ENCODE measurements around the gene DENND5B. TPM values are rescaled to one million over a fixed set of nuclear protein-coding genes. Genes with fewer than 3 reads are reported as not detected.

DENND5B gene
- total and polyA plus RNA-seq, 10 of the 15 experiments (the other 5 are each of a cell fraction or from before 2014, with no cell fraction given) = 0.39 to 32.5 (median 20.6) TPM

GRCh38 chr12:31390991-31391390, 199.9 kb downstream of the DENND5B start:
- ChIA-PET POLR2A (no interaction called here), RAD21 (ENCODE audit: unreplicated experiment) (no interaction called here), SMC1A (ENCODE audit: uncharacterized antibody, unreplicated experiment) (interaction anchor here (0.6 kb wide), 1 partner anchor 10 kb away, joined by 3 read pairs; no protein-coding TSS in a partner anchor), CTCF (interaction anchor here (1.2 to 3.2 kb wide), 2 partner anchors 12 to 119 kb away, joined by 3 to 13 read pairs; no protein-coding TSS in a partner anchor)
- BruUV-seq (replicated peaks) = no TSS peak
- Histone ChIP-seq H3K4me2 (ENCODE audit: control insufficient read depth, insufficient read depth) (no peak overlapping the region), H3K4me1 (ENCODE audit: control insufficient read depth, insufficient read depth, low read length) (no peaks in the 10 kb centered on the region), H3K27ac (ENCODE audit: control insufficient read depth, insufficient read depth) (no peak overlapping the region), H4K20me1 (ENCODE audit: control insufficient read depth, insufficient read depth) (no peaks in the 10 kb centered on the region), H2AFZ (ENCODE audit: control insufficient read depth, low read depth, low read length) (no peak overlapping the region), H3K79me2 (ENCODE audit: control insufficient read depth, insufficient read depth, low read length) (no peaks in the 10 kb centered on the region), H3K27me3 (replicated peaks in 1 of 2; ENCODE audit: control insufficient read depth in 2 of 2, insufficient read depth in 2 of 2, low read length in 1 of 2) (no peaks in the 10 kb centered on the region), H3K9me3 (replicated peaks; ENCODE audit: control insufficient read depth, insufficient read depth, low read length) (no peaks in the 10 kb centered on the region), H3K9ac (ENCODE audit: control insufficient read depth, insufficient read depth, low read length) (no peak overlapping the region), H3K36me3 (ENCODE audit: control insufficient read depth in 2 of 2, insufficient read depth in 2 of 2, low read length in 1 of 2) (peaks cover 0 to 13% of the 10 kb centered on the region in 2 experiments; a peak in 2 of 4 replicates), H3K4me3 (no peak overlapping the region)
- in situ Hi-C loops (cut with MboI) (no loop called here), intact Hi-C loops (cut with micrococcal nuclease; ENCODE audit: unreplicated experiment) (no loop called here)
- DNase-seq (ENCODE audit: low read depth, low spot score) (no peak), ATAC-seq (no peak), FAIRE-seq (no peak)
- TF ChIP-seq RELA (IDR thresholded peaks at IDR 0.05; ENCODE audit: borderline replicate concordance, partially characterized antibody) (no peak), ZNF687 (IDR thresholded peaks at IDR 0.05) (no peak), BHLHE40 (IDR thresholded peaks at IDR 0.05; ENCODE audit: borderline replicate concordance in 1 of 2, low read depth in 2 of 2, low read length in 1 of 2) (no peak), HDAC6 (IDR thresholded peaks at IDR 0.05; ENCODE audit: unreplicated experiment) (no peak), USF1 (IDR thresholded peaks at IDR 0.05; ENCODE audit: borderline replicate concordance, extremely low read length, insufficient read depth, low read depth, low read length) (no peak), YY1 (IDR thresholded peaks at IDR 0.05; ENCODE audit: low read depth, low read length) (no peak), FOXK2 (IDR thresholded peaks at IDR 0.05) (no peak), FOS (IDR thresholded peaks at IDR 0.05; ENCODE audit: borderline replicate concordance, extremely low read depth, insufficient read length) (no peak), CTCF (IDR thresholded peaks at IDR 0.05 in 2 of 3, conservative IDR thresholded peaks at IDR 0.05 in 1 of 3; ENCODE audit: control insufficient read depth in 2 of 3, extremely low read depth in 1 of 3, insufficient read depth in 1 of 3, low read depth in 3 of 3, low read length in 3 of 3) (no peak), PKNOX1 (IDR thresholded peaks at IDR 0.05) (no peak)
- WGBS (ENCODE audit: insufficient coverage, insufficient replicate concordance, low lambda C conversion rate, missing lambda C conversion rate) = 71% methylated on average over 2 of the region's 2 CpGs

Measured in GM12878 (cell line).